ENCODE measurements around the gene RPS19BP1. TPM values are rescaled to one million over a fixed set of nuclear protein-coding genes. Genes with fewer than 3 reads are reported as not detected.

Gene RPS19BP1
- polyA plus RNA-seq, 1 donor, result 40.2 TPM

DNA sequence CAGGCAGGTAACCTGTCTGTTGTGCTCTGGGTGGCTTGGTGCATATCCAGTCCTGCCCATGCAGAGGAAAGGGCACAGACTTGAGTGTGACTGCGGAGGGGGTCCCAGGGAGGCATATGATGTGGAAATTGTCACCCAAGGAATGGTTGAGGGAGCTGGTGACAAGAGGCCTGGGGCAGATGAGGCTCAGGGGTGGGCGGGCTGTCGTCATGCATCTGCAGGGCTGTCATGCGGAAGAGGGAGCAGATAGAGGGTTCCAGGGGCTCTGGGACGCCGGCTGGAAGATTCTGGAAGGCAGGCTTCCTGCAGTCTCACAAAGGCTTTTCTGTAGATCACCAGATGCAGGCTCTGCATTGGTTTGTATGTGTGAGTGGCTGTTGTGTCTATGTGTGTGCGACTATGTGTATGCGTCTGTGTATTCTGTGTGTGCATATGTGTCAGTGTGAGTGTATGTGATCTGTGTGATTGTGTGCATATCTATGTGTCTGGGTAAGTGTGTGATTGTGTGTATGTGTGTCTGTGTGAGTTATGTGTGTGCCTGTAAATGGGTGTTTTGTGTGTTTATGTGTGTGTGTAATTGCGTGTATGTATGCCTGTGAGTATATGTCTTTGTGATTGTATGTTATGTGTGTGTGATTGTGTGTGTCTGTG, 30.4 kb upstream of the RPS19BP1 start:
- DNase-seq, result no peak

DNA sequence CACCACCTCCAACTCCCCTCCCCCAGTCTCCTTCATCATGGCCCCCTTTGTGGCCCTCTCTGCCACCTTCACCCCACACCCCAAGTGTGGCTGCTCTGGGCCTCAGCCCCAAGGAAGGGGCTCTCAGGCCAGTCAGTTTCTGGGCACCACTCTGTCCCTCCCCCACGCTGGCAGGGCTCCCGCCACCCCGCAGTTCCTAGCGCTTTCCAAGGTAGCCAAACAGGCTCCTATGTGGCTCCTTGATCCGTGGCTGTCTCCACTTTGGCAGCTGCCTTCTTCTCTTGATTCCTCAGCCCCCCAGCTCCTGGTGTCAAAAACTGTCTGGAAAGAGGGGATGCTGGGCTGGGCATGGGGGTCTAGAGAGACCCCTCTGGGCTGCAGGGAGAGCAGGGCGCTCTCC, 27.6 kb upstream of the RPS19BP1 start:
- no peak for DNase-seq

DNA sequence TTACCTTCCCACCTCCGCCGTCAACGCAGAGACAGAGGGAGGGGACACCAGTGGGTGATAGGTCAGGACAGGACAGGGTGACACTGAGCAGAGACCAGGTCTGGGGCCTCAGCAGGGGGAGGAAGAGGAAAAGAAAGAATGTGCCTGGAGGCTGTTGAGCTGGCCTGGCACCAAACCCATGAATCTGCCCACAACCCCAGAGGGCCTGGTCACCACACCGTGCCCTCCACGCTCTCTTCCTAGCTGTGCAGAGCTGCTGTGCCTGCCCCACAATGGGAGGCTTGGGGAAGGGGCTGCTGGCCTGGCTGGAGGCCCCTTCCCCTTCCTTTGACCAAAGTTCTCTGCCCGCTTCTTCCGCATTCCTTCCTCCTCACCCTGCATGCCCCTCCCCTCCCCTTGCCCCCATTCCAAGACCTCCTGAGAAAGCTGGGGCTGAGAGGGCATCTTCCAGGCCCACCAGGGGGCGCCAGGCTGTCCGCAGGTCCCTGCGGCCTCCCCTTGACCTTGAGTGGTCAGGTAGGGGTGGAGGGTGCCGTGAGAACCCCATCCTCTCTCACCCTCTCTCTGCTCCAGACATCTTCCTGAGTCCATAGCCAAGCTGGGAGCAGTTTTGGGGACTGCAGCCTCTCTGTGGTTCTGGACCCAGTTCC, 27.0 kb upstream of the RPS19BP1 start:
- no peak for DNase-seq

DNA sequence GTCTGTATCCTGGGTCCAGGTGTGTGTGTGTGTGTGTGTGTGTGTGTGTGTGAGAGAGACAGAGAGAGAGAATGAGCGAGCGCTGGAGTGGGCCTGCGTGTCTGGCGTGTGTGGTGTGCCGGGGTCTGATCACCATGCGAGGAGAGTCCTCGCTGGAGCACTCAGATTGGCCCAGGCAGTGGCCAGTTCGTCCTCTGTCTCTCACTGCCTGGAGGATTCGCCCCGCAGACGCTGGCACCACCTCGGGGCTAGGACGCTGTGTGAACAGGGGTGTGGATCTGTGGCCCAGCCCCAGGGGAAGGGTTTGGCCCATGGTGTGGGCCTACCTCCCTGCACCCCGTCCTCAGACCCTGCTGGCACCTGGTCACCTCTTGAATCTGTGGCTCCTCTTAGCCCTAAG, 26.4 kb upstream of the RPS19BP1 start:
- DNase-seq, result no peak

DNA sequence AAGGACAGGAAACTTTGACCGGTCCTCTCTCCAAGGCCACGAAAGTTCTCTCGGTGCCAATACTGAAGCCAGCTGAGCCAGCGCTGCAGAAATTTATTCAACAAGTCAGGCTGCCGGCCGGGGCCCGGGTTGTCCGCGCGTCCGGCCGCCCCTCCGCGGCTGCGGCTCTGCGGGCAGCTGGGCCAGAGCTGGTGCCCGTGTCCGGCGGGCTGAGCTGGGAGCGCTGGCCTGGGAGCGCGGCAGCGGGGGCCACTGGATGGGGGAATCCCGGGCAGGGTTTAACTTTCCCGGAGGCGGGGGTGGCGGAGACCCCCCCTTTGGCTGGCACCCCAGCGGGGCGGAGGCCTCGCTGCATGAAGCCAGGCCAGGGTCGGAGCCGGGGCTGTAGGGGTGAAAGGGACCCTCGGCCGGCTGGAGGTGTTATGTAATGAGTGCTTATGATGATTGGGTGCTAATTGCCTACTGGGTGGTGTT, 25.7 kb upstream of the RPS19BP1 start:
- no peak for DNase-seq

DNA sequence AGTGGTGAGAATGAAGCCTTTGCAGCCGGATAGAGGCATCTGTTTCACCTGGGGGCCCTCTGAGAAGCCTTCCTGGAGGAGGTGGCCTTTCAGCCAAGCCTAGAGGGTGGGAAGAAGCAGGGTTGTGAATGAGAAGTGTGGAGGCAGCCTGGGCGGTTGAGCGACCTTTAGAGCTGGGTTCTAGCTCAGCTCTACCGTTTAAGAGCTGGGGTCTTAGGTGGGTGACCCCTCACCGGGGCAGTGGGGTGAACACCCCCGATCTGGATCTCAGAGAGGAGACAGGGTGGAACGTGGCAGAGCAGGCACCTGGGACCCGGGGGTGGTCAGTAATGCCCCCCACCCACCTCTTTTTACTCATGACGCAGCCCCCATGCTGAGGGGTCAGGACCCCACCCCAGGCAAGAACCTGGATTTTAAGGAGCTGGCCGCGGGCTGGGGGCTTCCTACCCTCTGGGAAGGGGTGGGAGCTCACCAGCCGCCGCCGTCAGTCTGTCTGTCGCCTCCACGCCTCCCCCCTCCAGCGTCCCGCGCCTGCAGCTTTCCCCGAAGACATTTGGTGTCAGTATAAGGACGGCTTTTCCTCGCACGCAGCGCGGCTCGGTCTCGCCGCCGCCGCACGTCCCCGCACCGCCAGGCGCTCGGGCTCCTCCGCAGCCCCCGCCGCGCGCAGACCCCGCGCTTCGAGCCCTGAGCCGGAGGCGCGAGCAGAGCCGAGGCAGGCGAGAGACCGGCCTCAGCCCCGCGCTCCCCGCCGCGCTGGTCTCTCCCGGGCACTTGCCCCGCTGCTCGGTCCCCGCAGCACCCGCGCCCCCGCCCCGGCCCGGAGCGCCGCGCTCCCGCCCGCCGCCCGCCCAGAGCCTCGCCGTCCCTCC, 24.7 kb upstream of the RPS19BP1 start:
- DNase-seq, result no peak

DNA sequence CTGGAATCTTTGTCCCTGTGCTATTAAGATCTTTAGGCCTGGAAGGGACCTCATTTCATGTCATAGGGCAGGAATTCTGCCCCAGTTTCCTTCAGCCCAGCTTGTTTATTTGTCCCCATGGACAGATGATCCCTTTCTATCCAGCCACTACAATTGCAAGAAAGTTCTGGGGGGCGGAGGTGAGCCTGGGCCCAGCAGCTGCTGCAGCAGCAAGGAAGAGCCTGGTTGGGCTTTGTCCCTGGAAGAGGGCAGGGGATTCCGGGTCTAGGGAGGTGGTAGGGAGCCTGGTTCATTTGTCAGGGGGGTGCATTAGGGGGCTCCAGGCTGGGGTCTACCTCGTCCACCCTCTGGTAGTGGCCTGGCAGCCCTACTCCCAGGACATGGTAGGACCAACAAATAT, 21.6 kb upstream of the RPS19BP1 start:
- no peak for DNase-seq

DNA sequence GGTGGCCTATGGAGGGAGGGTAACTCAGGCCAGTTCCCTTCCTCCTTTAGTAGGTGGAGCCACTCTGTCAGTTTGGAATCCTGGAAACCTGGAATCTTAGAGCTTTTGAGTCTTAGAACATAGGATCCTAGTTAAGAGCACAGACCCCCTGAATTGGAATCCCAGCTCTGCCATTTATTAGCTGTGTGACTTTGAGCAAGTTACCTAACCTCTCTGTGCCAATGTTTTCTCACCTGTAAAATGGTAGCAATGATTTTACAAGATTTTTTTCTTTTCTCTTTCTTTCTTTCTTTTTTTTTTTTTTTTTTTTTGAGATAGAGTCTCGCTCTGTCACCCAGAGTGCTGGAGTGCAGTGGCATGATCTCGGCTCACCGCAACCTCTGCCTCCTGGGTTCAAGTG, 20.9 kb upstream of the RPS19BP1 start:
- no peak for DNase-seq

DNA sequence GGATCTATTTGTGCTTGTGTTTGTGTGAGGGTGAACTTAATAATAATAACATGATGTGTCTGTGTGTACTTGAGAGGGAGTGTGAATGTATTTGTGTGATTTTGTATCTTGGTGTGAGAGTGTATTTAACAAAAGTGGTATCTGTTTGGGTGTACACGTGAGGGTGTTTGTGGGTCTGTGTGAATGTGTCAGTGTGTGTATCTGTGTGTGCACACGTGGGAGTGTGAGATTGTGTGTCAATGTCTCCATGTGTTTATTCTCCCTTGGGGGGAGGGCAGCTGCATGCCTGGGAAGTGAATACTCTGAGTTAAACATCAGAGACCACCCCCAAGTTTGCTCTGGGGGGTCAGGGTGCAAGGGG, 15.0 kb upstream of the RPS19BP1 start:
- no peak for DNase-seq

DNA sequence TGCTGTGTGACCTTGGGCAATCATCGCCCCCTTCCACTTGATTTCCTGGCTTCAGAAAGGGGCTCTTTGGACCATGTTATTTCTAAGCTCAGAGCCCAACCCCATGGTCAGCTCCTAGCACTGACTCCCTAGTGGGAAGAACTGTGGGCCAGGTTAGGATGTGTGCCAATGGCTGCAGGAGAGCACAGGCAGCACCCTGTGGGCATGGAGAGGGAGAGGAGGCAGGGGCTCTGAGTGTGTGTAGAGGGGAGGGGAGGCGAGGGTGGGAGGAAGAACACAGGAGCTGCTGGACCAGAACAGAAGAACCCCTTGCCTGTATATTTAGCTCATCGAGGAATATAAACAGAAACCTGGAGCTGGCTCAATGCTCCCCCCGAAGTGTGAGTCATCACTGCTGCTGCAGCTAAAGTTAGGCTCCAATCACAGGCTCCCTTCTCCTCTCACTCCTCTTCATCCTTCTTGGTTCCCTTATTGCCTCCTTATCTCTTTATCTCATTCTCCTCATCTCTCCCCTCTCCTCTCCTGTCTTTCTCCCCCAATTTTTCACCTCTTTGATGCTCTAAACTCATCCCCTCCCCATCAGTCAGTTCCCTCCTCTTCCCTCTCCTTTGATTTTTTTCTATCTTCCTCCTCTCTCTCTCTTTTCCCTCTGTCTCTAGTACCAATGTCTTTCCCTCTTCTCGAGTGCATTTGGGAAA, 14.5 kb upstream of the RPS19BP1 start:
- DNase-seq, result no peak

DNA sequence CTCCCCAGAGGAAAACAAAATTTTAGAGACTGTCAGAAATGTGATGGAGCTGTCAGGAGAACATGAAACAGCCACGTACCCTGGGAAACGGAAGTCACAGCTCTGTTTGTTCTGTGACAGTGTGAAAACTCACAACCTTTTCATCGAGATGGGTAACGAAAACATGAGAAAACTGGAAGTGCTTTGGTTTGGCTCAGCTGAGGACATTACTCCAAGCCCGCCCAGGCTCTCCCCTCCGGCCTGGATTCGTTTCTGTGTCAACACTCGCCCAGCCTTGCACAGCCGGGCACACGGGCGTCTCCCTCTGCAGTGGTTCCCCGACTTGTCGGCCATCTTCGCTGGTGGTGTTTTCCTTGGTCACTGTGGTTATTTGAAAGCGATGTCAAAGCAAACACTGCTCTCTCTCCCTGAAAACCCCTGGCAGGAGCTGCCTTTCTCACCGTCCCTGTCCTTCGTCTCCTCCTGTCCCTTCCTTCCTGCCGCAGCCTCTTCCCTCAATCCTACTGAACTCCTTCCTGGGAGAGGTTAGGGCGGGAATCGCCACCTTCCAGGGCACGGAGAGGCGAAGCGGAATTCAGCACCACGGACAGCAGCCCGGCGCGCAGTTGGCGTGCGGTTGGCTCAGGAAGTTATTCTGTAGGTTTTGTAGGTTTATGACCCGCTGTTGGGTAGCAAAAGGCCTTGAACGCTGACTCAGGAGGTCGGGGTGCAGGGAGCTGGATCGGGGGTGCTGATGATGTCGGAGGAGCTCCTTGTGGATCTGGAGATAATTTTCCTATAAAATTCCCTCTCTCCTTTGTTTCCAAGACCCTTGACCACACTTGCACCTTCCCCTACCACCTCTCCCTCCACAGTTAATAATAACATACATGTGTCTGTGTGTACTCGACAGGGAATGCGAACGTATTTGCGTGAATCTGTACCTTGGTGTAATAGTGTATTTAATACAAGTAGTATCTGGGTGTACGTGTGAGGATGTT, 13.1 kb upstream of the RPS19BP1 start:
- DNase-seq, result peak; percentile 63

DNA sequence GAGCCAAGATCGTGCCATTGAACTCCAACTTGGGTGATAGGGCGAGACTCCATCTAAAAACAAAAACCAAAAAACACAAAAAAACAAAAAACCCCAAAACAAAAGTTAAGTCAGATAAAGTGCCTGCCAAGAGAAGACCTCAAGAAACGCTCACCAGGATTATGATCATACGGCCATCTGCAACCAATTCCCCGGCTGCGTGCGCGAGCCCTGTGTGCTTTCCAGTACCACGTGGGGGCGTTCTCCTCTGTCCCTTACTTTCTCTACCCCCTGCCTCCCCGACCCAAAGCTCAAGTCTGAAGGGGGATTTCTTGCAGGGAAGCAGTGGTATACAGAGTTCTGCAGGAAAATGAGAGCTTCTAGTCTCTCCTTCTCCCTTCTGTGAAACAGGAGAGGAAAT, 10.5 kb upstream of the RPS19BP1 start:
- no peak for DNase-seq

DNA sequence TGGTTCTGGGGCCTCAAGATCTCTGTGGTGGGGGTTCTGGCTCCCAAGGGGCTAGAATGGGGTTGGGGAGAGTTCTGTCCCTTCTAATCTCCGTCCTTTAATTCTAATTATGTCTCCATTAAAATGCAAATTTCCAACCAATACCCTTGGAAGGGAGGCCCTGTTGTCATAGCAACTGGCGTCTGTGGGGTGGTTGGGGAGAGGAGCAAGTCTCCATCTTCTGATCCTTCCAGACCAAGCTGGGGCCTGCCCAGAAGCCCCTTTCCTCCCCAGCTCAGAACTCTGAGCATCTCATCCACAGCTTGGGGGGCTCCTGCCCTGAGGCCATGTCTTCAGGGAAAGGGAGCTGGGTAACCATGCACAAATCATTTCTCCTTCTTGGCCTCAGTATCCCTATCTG, 5.4 kb upstream of the RPS19BP1 start:
- DNase-seq, result no peak

DNA sequence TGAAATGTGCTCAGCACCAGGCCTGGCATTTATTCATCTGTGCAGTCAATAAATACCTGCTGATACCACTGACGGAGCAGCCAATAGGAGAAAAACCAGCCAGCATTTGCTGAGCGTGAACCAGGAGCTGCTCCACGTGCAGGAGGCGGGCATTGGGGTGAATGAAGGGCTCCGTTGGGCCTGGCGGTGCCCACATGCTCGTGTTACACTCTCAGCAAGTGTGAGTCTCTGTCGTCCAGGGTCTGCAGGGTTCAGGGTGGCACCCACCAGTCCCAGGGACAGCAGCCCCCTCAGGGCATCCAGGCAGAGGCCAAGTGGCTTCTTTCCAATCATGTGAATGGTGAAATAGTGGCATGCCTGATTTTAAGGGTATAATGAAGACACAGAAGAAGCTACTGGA, 4.2 kb upstream of the RPS19BP1 start:
- DNase-seq, result no peak

DNA sequence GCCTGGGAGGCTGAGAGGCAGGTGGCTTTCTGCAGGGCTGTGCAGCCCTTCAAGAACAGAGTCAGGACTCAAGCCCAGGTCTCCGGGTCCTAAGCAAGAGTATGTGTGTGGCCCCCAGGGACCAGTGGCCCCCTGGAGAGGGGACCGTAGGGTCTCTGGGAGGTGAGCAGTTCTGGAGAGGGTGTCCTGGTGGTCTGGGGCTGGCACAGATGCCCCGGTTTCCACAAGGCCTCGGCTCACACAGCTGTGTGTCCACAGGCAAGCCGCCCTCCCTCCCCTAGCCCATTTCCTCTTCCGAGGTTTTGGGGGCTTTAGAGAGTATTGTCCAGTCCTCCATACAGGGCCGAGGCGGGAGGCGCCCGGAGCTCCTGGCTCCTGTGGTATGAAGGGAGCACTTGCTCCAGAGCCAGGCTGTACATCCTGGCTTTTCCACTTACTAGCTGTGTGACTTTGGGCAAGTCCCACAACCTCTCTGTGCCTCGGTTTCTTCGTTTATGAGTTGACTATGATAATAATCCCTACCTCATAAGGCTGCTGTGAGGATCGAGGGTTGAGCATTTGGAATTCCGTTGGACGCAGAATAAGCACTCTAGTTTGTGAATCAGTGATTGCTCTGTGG, 3.4 kb upstream of the RPS19BP1 start:
- DNase-seq, result no peak

DNA sequence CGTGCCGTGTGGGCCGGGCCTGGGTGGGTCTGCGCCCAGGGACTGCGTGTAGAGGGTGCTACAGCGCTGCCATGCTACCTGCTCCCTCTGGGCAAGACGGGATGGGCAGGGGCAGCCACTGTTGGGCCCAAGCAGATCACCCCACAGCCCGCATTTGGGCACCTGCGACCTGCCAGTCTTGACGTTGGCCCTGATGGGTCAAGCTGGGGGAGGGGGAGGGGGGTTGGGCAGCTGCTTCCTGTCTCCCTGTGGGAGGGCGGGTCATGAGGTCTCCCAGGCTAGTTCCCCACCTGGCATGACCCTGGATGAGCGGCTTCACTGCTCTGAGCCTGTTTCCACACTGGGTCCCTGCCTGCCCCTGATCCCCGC, 2.8 kb upstream of the RPS19BP1 start:
- no peak for DNase-seq

DNA sequence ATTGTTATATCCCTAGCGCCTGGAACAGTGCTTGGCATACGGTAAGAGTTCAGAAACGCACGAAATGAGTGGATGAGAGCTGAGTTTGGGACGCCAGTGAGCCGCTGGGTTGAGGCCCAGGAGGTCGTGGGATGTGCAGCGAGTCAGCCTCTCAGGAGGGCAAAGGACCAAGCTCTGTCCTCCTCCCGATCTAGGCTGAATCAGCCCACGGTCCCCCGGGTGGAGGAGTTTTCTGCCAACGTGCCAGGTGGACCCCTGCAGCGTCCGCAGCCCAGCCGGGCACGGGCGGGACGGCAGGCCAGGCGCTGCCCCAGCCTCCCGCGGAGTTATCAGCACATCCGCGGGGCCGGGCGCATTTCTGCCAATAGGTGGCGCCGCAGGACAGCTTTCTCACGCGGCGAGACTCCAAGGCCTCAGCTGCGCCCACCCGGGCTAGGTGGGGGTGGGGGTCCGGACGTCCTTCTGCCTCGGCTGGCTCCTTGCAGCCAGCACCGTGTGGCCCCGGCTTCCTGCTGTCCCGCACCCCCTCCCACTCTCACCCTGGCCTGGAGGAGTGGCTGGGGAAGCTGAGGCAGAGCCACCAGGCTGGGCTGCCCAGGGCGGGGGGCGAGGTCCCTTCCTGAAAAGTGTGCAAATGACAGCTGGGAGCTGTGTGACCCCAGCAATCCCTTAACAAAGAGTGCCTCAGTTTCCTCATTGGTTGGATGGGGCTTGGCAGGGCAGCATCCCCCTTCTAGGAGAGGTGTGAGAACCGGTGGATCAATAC, 2.2 kb upstream of the RPS19BP1 start:
- peak; percentile 85 for DNase-seq

DNA sequence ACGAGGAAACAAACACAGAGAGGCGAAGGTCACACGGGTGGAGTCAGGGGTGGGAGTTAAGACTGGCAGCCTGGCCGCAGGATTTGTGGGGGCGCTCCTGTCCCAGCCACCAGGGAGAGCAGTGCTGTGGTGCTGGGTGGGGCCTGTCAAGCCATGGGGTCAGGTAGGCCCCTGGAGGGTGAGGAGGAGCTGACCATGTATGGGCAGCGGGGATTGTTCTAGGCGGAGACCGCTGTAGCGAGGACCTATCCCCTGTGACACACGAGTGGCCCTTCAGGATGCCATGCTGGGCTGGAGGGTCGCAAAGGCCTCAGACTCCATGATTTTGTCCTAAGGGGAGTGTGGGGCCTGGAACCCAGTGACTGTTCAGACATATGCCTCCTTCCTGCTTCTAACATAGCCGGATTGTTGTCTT, 1.6 kb upstream of the RPS19BP1 start:
- no peak for DNase-seq

DNA sequence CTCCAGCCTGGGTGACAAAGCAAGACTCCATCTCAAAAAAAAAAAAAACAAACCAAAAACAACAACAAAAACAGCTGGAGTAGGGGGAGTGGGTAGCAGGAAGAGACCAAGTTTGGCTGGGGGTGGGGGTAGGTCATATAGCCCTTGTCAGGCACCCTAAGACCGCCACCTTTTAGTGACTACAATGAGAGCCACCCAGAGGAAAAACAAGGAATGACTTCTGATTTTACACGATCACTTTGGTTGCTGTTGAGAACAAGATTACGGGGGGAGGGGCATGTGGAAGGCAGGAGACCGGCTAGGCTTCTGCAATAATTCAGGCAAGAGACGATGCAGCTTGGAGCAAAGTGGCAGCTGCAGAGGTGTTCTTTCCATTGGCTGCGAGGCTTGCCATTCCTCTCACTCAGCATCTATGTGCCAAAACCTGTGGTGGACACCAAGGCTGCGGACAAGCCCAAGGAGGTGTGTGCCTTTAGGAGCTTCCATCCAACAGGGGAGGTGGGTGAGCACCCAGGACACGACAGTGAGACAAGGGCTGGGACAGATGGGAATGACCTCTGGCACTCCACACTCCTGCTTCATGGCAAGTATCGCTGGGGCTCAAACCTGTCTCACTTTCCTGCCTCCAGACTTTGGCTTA, 1.7 kb downstream of the RPS19BP1 start:
- no peak for DNase-seq

DNA sequence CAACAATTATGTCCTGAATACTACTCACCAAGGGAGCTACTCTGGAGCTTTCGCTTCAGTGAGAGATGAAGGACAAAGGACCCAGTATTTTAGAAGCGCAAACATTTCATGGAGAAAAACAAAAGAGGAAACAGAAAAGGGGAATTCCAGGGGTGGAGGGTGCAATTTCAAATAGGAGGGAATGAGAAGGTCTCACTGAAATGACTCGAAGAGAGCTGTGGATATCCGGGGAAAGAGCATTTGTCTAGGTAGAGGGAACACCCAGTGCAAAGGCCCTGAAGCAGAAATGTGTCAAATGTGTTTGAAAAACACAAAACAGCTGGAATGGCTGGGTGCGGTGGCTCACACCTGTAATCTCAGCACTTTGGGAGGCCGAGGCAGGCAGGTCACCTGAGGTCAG, 2.4 kb downstream of the RPS19BP1 start:
- no peak for DNase-seq
